ENCODE measurements around the gene LCN10.

DNA sequence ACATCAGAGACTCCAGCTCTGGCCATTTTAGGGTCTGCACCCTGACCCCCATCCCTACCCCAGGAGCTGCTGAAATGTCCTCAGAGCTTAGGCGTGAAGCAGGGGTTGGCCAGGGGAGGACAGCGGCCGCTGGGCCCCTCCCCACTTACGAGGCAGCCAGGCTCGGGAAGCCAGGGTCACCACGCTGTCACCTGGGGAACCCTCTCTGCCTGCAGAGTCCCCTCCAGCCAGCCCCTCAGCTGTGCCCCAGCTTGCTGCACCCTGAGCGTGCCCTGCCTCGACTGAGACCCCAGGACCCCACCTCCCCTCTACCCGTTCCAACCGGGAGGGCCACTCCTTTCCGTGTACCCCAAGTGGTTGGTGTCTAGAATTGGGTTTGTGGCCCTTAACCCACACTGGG is 2.7 kb downstream of the LCN10 start:
- TF ChIP-seq EZH2phosphoT487 (IDR thresholded peaks at IDR 0.05; ENCODE audit: borderline replicate concordance, low read depth, low read length): no peak
- TF ChIP-seq, protein P1, sequence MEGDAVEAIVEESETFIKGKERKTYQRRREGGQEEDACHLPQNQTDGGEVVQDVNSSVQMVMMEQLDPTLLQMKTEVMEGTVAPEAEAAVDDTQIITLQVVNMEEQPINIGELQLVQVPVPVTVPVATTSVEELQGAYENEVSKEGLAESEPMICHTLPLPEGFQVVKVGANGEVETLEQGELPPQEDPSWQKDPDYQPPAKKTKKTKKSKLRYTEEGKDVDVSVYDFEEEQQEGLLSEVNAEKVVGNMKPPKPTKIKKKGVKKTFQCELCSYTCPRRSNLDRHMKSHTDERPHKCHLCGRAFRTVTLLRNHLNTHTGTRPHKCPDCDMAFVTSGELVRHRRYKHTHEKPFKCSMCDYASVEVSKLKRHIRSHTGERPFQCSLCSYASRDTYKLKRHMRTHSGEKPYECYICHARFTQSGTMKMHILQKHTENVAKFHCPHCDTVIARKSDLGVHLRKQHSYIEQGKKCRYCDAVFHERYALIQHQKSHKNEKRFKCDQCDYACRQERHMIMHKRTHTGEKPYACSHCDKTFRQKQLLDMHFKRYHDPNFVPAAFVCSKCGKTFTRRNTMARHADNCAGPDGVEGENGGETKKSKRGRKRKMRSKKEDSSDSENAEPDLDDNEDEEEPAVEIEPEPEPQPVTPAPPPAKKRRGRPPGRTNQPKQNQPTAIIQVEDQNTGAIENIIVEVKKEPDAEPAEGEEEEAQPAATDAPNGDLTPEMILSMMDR (conservative IDR thresholded peaks at IDR 0.05; ENCODE audit: low read length): no peak
